CD8-positive, alpha-beta memory T cell (primary cell): ENCODE measurements around the gene LDLRAD4. TPM values are rescaled to one million over a fixed set of nuclear protein-coding genes. Genes with fewer than 3 reads are reported as not detected.

ENCODE experiments used
- CTCF ChIA-PET: fragments of 350-600 bp; sonication (Branson Sonifier 250); formaldehyde crosslinking; loops from one replicate; lab custom pipeline; 2021; ENCODE audit warnings: antibody characterized with exemption; lab: Charles Lee
- POLR2A ChIA-PET: fragments of 350-600 bp; sonication (Branson Sonifier 250); formaldehyde crosslinking; loops from one replicate; lab custom pipeline; 2021; ENCODE audit warnings: antibody characterized with exemption; lab: Charles Lee
- DNase-seq, 5 donors: peaks; one replicate each; pipeline versions ENCODE4 v3.0.0 to v3.0.0-alpha.2; 2020 to 2022; ENCODE audit warnings: mixed read lengths in 1 of 5
- H3K27ac ChIP-seq: one replicate; pipeline ENCODE4 v1.7.0; 2013; ENCODE audit warnings: low read depth, mild to moderate bottlenecking, low read length, moderate library complexity
- H3K27me3 ChIP-seq: 2 replicates; pipeline ENCODE4 v1.7.0; 2013; ENCODE audit warnings: low read length, mild to moderate bottlenecking; ENCODE audit not compliant: insufficient read depth, poor library complexity, severe bottlenecking
- H3K36me3 ChIP-seq: 2 replicates; pipeline ENCODE4 v1.7.0; 2013; ENCODE audit warnings: mild to moderate bottlenecking, low read length, moderate library complexity; ENCODE audit not compliant: insufficient read depth
- H3K4me1 ChIP-seq: 2 replicates; pipeline ENCODE4 v1.7.0; 2013; ENCODE audit warnings: mild to moderate bottlenecking, low read length, moderate library complexity; ENCODE audit not compliant: insufficient read depth
- H3K4me3 ChIP-seq: 2 replicates; pipeline ENCODE4 v1.7.0; 2013; ENCODE audit warnings: mild to moderate bottlenecking, low read length
- H3K9me3 ChIP-seq: 2 replicates; pipeline ENCODE4 v1.7.0; 2013; ENCODE audit warnings: mild to moderate bottlenecking, low read length
- H3K27ac Mint-ChIP-seq, 8 donors: one replicate each; pipeline ENCODE4 v1.8.0; 2020 to 2021; ENCODE audit warnings: mixed read lengths in 8 of 8, mild to moderate bottlenecking in 6 of 8, inconsistent platforms in 3 of 8, moderate library complexity in 3 of 8
- H3K27me3 Mint-ChIP-seq, 2 donors: one replicate each; pipeline ENCODE4 v1.8.0; 2020 to 2021; ENCODE audit warnings: mixed read lengths in 2 of 2, mild to moderate bottlenecking in 1 of 2, moderate library complexity in 1 of 2
- H3K36me3 Mint-ChIP-seq, 3 donors: one replicate each; pipeline ENCODE4 v1.8.0; 2020 to 2021; ENCODE audit warnings: mixed read lengths in 3 of 3, inconsistent platforms in 1 of 3, mild to moderate bottlenecking in 1 of 3
- H3K4me1 Mint-ChIP-seq, 3 donors: one replicate each; pipeline ENCODE4 v1.8.0; 2020 to 2021; ENCODE audit warnings: mixed read lengths in 3 of 3, inconsistent platforms in 1 of 3, mild to moderate bottlenecking in 1 of 3
- H3K4me3 Mint-ChIP-seq, 7 donors: one replicate each; pipeline ENCODE4 v1.8.0; 2020 to 2021; ENCODE audit warnings: mixed read lengths in 7 of 7, mild to moderate bottlenecking in 6 of 7, moderate library complexity in 4 of 7, inconsistent platforms in 2 of 7
- H3K9me3 Mint-ChIP-seq, 5 donors: one replicate each; pipeline ENCODE4 v1.8.0; 2020 to 2022; ENCODE audit warnings: mixed read lengths in 5 of 5, mild to moderate bottlenecking in 3 of 5, moderate library complexity in 2 of 5, inconsistent platforms in 1 of 5
- polyA plus RNA-seq: library from polyadenylated mRNA; unstranded; fragments of 300-500 nt; fragmentation: Illumina TruSeq; gene quantifications from one replicate; pipeline ENCODE4 v1.2.3, GENCODE V29; 2021
- total RNA-seq, 2 experiments: library from RNA; stranded (reverse); gene quantifications; one replicate each; pipeline ENCODE4 v1.2.3, GENCODE V29; 2021

The LDLRAD4 gene
- total and polyA plus RNA-seq, 3 experiments from 2014 or later, result 8.1 to 30.4 (median 27.3) TPM

DNA sequence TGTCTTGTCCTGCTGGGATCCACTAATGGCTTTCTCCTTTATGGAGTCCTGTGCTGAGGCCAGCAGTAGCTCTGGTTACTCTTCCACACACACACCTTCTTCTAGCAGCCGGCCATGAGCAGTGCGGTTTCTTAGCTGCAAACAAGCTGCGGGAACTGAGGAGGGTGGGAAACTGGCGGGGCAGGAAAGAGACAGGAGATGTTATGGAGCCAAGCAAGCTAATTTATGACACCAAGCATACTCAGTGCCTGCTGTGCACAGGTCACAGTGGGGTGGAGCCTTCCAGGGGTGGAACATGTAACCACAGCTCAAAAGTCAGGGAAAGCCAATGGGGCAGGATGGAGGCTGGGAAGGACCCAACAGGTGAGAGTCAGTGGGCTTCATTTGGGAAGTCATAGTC is 327.0 kb downstream of the LDLRAD4 start:
- Mint-ChIP-seq H3K4me1 (peaks cover 8 to 10% (median 8%) of the 10 kb centered on the region in 3 donors), H3K36me3 (peaks cover 6 to 18% (median 7%) of the 10 kb centered on the region in 3 donors)

GRCh38 chr18:13545955-13546354 is 327.4 kb downstream of the LDLRAD4 start:
- POLR2A ChIA-PET, result no interaction called here
- Mint-ChIP-seq H3K27me3 (no peaks in the 10 kb centered on the region), H3K4me1 (peaks cover 3 to 6% (median 4%) of the 10 kb centered on the region in 3 donors), H3K27ac (no peak overlapping the region), H3K36me3 (peaks cover 6 to 18% (median 7%) of the 10 kb centered on the region in 3 donors), H3K9me3 (no peaks in the 10 kb centered on the region), H3K4me3 (no peak overlapping the region)
- DNase-seq, result no peak
- no peaks in the 10 kb centered on the region for H3K9me3 ChIP-seq
- H3K4me1 ChIP-seq, result peaks cover 2% of the 10 kb centered on the region
- no peak overlapping the region for H3K4me3 ChIP-seq
- CTCF ChIA-PET, result interaction anchor here (1.2 to 1.6 kb wide), 2 partner anchors 84 to 191 kb away, joined by 3 to 6 read pairs; no protein-coding TSS in a partner anchor
- no peak overlapping the region for H3K27ac ChIP-seq
- no peaks in the 10 kb centered on the region for H3K36me3 ChIP-seq
- no peaks in the 10 kb centered on the region for H3K27me3 ChIP-seq

More for the DNA sequence above, 327.0 kb downstream of the LDLRAD4 start:
- Mint-ChIP-seq H3K27ac (no peak overlapping the region), H3K27me3 (no peaks in the 10 kb centered on the region), H3K9me3 (no peaks in the 10 kb centered on the region), H3K4me3 (no peak overlapping the region)
- H3K9me3 ChIP-seq, result no peaks in the 10 kb centered on the region
- H3K4me3 ChIP-seq, result no peak overlapping the region
- H3K4me1 ChIP-seq, result peaks cover 6% of the 10 kb centered on the region
- no peak overlapping the region for H3K27ac ChIP-seq
- H3K36me3 ChIP-seq, result no peaks in the 10 kb centered on the region
- no peaks in the 10 kb centered on the region for H3K27me3 ChIP-seq
- CTCF ChIA-PET, result interaction anchor here (1.2 kb wide), 1 partner anchor 192 kb away, joined by 3 read pairs; no protein-coding TSS in a partner anchor
- POLR2A ChIA-PET, result no interaction called here
- no peak for DNase-seq

GRCh38 chr18:13546638-13547037 is 328.1 kb downstream of the LDLRAD4 start:
- Mint-ChIP-seq H3K27me3 (no peaks in the 10 kb centered on the region), H3K4me1 (peaks cover 0 to 3% (median 2%) of the 10 kb centered on the region in 3 donors), H3K36me3 (peaks cover 6 to 18% (median 7%) of the 10 kb centered on the region in 3 donors), H3K9me3 (no peaks in the 10 kb centered on the region), H3K27ac (no peak overlapping the region), H3K4me3 (no peak overlapping the region)
- Histone ChIP-seq H3K27me3 (no peaks in the 10 kb centered on the region), H3K27ac (no peak overlapping the region), H3K36me3 (no peaks in the 10 kb centered on the region), H3K4me1 (no peaks in the 10 kb centered on the region), H3K9me3 (no peaks in the 10 kb centered on the region), H3K4me3 (no peak overlapping the region)
- DNase-seq, result no peak
- CTCF ChIA-PET, result interaction anchor here (1.2 to 1.6 kb wide), 3 partner anchors 11 to 191 kb away, joined by 3 to 6 read pairs (median 5); no protein-coding TSS in a partner anchor
- POLR2A ChIA-PET, result no interaction called here

DNA sequence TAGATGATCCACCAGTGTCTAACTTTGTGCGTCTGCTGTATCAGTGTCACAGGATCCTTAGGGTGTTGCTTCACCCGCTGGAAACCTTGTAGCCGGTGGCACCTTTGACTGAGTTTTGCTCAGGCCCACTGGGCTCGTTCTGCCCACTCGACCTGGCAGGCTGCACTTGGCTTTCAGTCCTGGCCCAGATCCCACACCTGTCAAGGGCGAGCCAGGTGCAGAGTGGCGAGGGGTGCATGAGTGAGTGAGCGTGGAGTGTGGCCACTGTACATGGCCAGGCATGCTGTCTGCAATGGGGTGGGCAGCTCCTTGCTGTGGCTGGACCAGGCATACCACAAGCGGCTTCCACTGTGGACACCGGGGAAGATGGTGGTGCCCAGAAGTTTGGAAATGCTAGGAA is 328.8 kb downstream of the LDLRAD4 start:
- Mint-ChIP-seq H3K9me3 (no peaks in the 10 kb centered on the region), H3K27me3 (no peaks in the 10 kb centered on the region), H3K4me3 (no peak overlapping the region), H3K27ac (peak overlapping the region in 2 of 8 donors; percentile 51 to 56), H3K36me3 (peaks cover 6 to 15% (median 7%) of the 10 kb centered on the region in 3 donors), H3K4me1 (peaks cover 0 to 3% (median 2%) of the 10 kb centered on the region in 3 donors)
- Histone ChIP-seq H3K27ac (no peak overlapping the region), H3K4me1 (no peaks in the 10 kb centered on the region), H3K36me3 (no peaks in the 10 kb centered on the region), H3K4me3 (no peak overlapping the region), H3K27me3 (no peaks in the 10 kb centered on the region), H3K9me3 (no peaks in the 10 kb centered on the region)
- ChIA-PET POLR2A (no interaction called here), CTCF (interaction anchor here (1.3 to 1.6 kb wide), 2 partner anchors 11 to 82 kb away, joined by 5 to 6 read pairs; no protein-coding TSS in a partner anchor)
- no peak for DNase-seq

GRCh38 chr18:13548106-13548819 is 329.7 kb downstream of the LDLRAD4 start:
- Histone ChIP-seq H3K27me3 (no peaks in the 10 kb centered on the region), H3K4me3 (no peak overlapping the region), H3K36me3 (no peaks in the 10 kb centered on the region), H3K27ac (no peak overlapping the region), H3K4me1 (no peaks in the 10 kb centered on the region), H3K9me3 (no peaks in the 10 kb centered on the region)
- Mint-ChIP-seq H3K4me1 (peaks cover 0 to under 1% (median 0%) of the 10 kb centered on the region in 3 donors), H3K36me3 (peaks cover 2 to 8% (median 6%) of the 10 kb centered on the region in 3 donors), H3K9me3 (no peaks in the 10 kb centered on the region), H3K4me3 (no peak overlapping the region), H3K27ac (no peak overlapping the region), H3K27me3 (no peaks in the 10 kb centered on the region)
- ChIA-PET CTCF (interaction anchor here (2.3 kb wide), 1 partner anchor 9 kb away, joined by 8 read pairs; no protein-coding TSS in a partner anchor), POLR2A (no interaction called here)
- no peak for DNase-seq

GRCh38 chr18:13548966-13549879 is 330.7 kb downstream of the LDLRAD4 start:
- Mint-ChIP-seq H3K9me3 (no peaks in the 10 kb centered on the region), H3K4me3 (no peak overlapping the region), H3K4me1 (no peaks in the 10 kb centered on the region), H3K27me3 (no peaks in the 10 kb centered on the region), H3K27ac (no peak overlapping the region), H3K36me3 (peaks cover 1 to 6% (median 5%) of the 10 kb centered on the region in 3 donors)
- Histone ChIP-seq H3K4me1 (no peaks in the 10 kb centered on the region), H3K9me3 (no peaks in the 10 kb centered on the region), H3K27me3 (no peaks in the 10 kb centered on the region), H3K36me3 (no peaks in the 10 kb centered on the region), H3K27ac (no peak overlapping the region), H3K4me3 (no peak overlapping the region)
- ChIA-PET POLR2A (no interaction called here), CTCF (interaction anchor here (2.3 kb wide), 1 partner anchor 8 kb away, joined by 8 read pairs; no protein-coding TSS in a partner anchor)
- DNase-seq, result no peak

- Histone ChIP-seq H3K27ac (no peak overlapping the region), H3K27me3 (no peaks in the 10 kb centered on the region), H3K4me1 (no peaks in the 10 kb centered on the region), H3K36me3 (no peaks in the 10 kb centered on the region), H3K9me3 (no peaks in the 10 kb centered on the region), H3K4me3 (no peak overlapping the region)
- H3K27ac Mint-ChIP-seq, result no peak overlapping the region
- no peak overlapping the region for H3K4me3 Mint-ChIP-seq
- H3K9me3 Mint-ChIP-seq, result no peaks in the 10 kb centered on the region
- peaks cover 0 to 6% (median 5%) of the 10 kb centered on the region in 3 donors for H3K36me3 Mint-ChIP-seq
- H3K27me3 Mint-ChIP-seq, result no peaks in the 10 kb centered on the region
- no peaks in the 10 kb centered on the region for H3K4me1 Mint-ChIP-seq
- no peak for DNase-seq
- CTCF ChIA-PET, result interaction anchor here (2.3 kb wide), 1 partner anchor 8 kb away, joined by 8 read pairs; no protein-coding TSS in a partner anchor
- POLR2A ChIA-PET, result no interaction called here
Measured at GRCh38 chr18:13549880-13550232, 331.3 kb downstream of the LDLRAD4 start.
